HG03571 (cell line): Measurements from ENCODE around the gene AMER1.
"Not testable (repeated sequence)": the region's sequence is repeated elsewhere in the genome, so short reads cannot be mapped to it uniquely, and the experiment has no call there.

Source experiments
- ATAC-seq: cut with Tn5 transposase; IDR thresholded peaks from one replicate; pipeline ENCODE4 v1.9.1; 2021; ENCODE audit not compliant: unreplicated experiment

The AMER1 gene

GRCh38 chrX:64205441-64205734 lies at the start of gene AMER1:
TSS of gene AMER1 (minus strand) at chrX:64205708. CDS start at chrX:64193286, 12,422 bp downstream.
- peak; percentile 40 for ATAC-seq

GRCh38 chrX:64230123-64230970 lies 24.8 kb upstream of the AMER1 start, which contains the start of gene ASB12:
TSS of gene ASB12 (minus strand) at chrX:64230607. CDS start at chrX:64225650, 4,957 bp downstream.
- ATAC-seq: no peak

- no peak for ATAC-seq
Measured at GRCh38 chrX:64229154-64229553, 23.6 kb upstream of the AMER1 start.

GRCh38 chrX:64218023-64218422 lies 12.5 kb upstream of the AMER1 start:
- ATAC-seq: no peak

- not testable (repeated sequence) for ATAC-seq
Measured at GRCh38 chrX:64213989-64214388, 8.5 kb upstream of the AMER1 start.

- ATAC-seq: no peak
Measured at GRCh38 chrX:64206556-64207162, 1.2 kb upstream of the AMER1 start.

- peak; percentile 91 for ATAC-seq
Measured at GRCh38 chrX:64205735-64206501, 410 bp upstream of the AMER1 start.

GRCh38 chrX:64204701-64205440 lies 637 bp downstream of the AMER1 start:
- ATAC-seq: no peak

GRCh38 chrX:64204252-64204651 lies 1.3 kb downstream of the AMER1 start:
- ATAC-seq: no peak

GRCh38 chrX:64202808-64203325 lies 2.6 kb downstream of the AMER1 start:
- ATAC-seq: no peak

GRCh38 chrX:64198036-64198435 lies 7.5 kb downstream of the AMER1 start:
- no peak for ATAC-seq

- no peak for ATAC-seq
Measured at GRCh38 chrX:64196606-64197005, 8.9 kb downstream of the AMER1 start.

GRCh38 chrX:64195862-64196261 lies 9.6 kb downstream of the AMER1 start:
- ATAC-seq: no peak

GRCh38 chrX:64192673-64193072 lies 12.8 kb downstream of the AMER1 start:
- ATAC-seq: no peak

- no peak for ATAC-seq
Measured at GRCh38 chrX:64192040-64192439, 13.5 kb downstream of the AMER1 start.

- no peak for ATAC-seq
Measured at GRCh38 chrX:64191281-64192010, 14.1 kb downstream of the AMER1 start.

GRCh38 chrX:64190136-64190740 lies 15.3 kb downstream of the AMER1 start:
- ATAC-seq: no peak

- no peak for ATAC-seq
Measured at GRCh38 chrX:64188901-64189300, 16.6 kb downstream of the AMER1 start.

GRCh38 chrX:64187762-64188150 lies 17.8 kb downstream of the AMER1 start:
- no peak for ATAC-seq
